HepG2 (cell line): ENCODE data around the gene PLXNA4. TPM values are rescaled to one million over a fixed set of nuclear protein-coding genes. Genes with fewer than 3 reads are reported as not detected.

Experiments used
- HMGXB3 ChIP-seq: sonication (generic); formaldehyde crosslinking; IDR thresholded peaks from 2 replicates; pipeline ENCODE4 v1.4.0; 2020; ENCODE audit warnings: missing genetic modification reagents, borderline replicate concordance
- RFXAP ChIP-seq: sonication (generic); formaldehyde crosslinking; IDR thresholded peaks from 2 replicates; pipeline ENCODE4 v1.4.0; 2020; ENCODE audit warnings: missing genetic modification reagents, borderline replicate concordance
- SRF ChIP-seq: IDR thresholded peaks from 2 replicates; pipeline ENCODE4 v1.6.1; 2011; ENCODE audit warnings: mild to moderate bottlenecking, low read depth, low read length, moderate library complexity
- TRIM22 ChIP-seq: fragments of 450-650 bp; IDR thresholded peaks from 2 replicates; pipeline ENCODE4 v1.6.1; 2017
- ZFP36 ChIP-seq: fragments of 150-350 bp; IDR thresholded peaks from 2 replicates; pipeline ENCODE4 v1.6.1; 2018; ENCODE audit warnings: borderline replicate concordance, low read length, low read depth; ENCODE audit not compliant: partially characterized antibody
- ZNF224 ChIP-seq: sonication (generic); formaldehyde crosslinking; IDR thresholded peaks from 2 replicates; pipeline ENCODE4 v1.5.0; 2020; ENCODE audit warnings: mild to moderate bottlenecking, missing genetic modification reagents
- ZNF264 ChIP-seq: sonication (generic); formaldehyde crosslinking; IDR thresholded peaks from 2 replicates; pipeline ENCODE4 v1.4.0; 2020; ENCODE audit warnings: missing genetic modification reagents
- ZNF350 ChIP-seq: sonication (generic); formaldehyde crosslinking; IDR thresholded peaks from 2 replicates; pipeline ENCODE4 v1.4.0; 2020; ENCODE audit warnings: mild to moderate bottlenecking, low read depth, missing genetic modification reagents, borderline replicate concordance
- polyA plus RNA-seq, 8 experiments: library from polyadenylated mRNA; depleted of rRNA in 3 of 8; stranded (reverse) in 7 of 8; unstranded in 1 of 8; fragments of >200 nt; fragmentation: Illumina TruSeq in 4 of 8; extraction: Trizol in 4 of 8; gene quantifications; 2 replicates each; pipeline versions ENCODE4 v1.2.1 to v1.2.3, GENCODE V29; 2011 to 2016; ENCODE audit warnings: low read depth in 4 of 8, missing spikeins in 1 of 8, mixed read lengths in 1 of 8; ENCODE audit not compliant: insufficient read depth in 1 of 8
- total RNA-seq, 5 experiments: library from RNA; depleted of rRNA; stranded (reverse); fragments of >200 nt; fragmentation: Illumina TruSeq; extraction: Trizol; gene quantifications; 2 replicates each; pipeline ENCODE4 v1.2.3, GENCODE V29; 2016; ENCODE audit warnings: low read depth in 1 of 5
- TF ChIP-seq, protein P1 (sequence below): sonication (generic); formaldehyde crosslinking; IDR thresholded peaks from 2 replicates; pipeline ENCODE4 v1.5.0; 2020; ENCODE audit warnings: mild to moderate bottlenecking, missing genetic modification reagents

The PLXNA4 gene
- total and polyA plus RNA-seq, 2 of the 13 experiments (the other 11 are each of a cell fraction or from before 2014, with no cell fraction given): 0.01 to 0.04 TPM

- TF ChIP-seq HMGXB3 (CRISPR knock-in tag) (no peak), ZNF224 (CRISPR knock-in tag) (no peak), ZNF264 (CRISPR knock-in tag) (no peak), TRIM22 (no peak), ZNF350 (no peak), ZFP36 (no peak), SRF (no peak), RFXAP (CRISPR knock-in tag) (no peak)
- TF ChIP-seq, protein P1, sequence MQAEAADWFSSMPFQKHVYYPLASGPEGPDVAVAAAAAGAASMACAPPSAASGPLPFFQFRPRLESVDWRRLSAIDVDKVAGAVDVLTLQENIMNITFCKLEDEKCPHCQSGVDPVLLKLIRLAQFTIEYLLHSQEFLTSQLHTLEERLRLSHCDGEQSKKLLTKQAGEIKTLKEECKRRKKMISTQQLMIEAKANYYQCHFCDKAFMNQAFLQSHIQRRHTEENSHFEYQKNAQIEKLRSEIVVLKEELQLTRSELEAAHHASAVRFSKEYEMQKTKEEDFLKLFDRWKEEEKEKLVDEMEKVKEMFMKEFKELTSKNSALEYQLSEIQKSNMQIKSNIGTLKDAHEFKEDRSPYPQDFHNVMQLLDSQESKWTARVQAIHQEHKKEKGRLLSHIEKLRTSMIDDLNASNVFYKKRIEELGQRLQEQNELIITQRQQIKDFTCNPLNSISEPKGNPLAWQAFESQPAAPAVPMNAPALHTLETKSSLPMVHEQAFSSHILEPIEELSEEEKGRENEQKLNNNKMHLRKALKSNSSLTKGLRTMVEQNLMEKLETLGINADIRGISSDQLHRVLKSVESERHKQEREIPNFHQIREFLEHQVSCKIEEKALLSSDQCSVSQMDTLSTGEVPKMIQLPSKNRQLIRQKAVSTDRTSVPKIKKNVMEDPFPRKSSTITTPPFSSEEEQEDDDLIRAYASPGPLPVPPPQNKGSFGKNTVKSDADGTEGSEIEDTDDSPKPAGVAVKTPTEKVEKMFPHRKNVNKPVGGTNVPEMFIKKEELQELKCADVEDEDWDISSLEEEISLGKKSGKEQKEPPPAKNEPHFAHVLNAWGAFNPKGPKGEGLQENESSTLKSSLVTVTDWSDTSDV (CRISPR knock-in tag): no peak
- TF ChIP-seq, all 625 proteins: peak for 0
Observed at GRCh38 chr7:132317701-132318351, 258.4 kb downstream of the PLXNA4 start (continued).
